Right lobe of liver (tissue), 6 donors: ENCODE results near the gene FDX1. TPM values are rescaled to one million over a fixed set of nuclear protein-coding genes. Genes with fewer than 3 reads are reported as not detected.

Source experiments
- ATAC-seq, 4 donors: fragments of 200-7000 bp; cut with Tn5 transposase; one replicate each; pipeline ENCODE4 v1.9.1; 2020; ENCODE audit warnings: mild to moderate bottlenecking in 4 of 4, moderate library complexity in 4 of 4
- DNase-seq, 3 donors: peaks; one replicate each; pipeline ENCODE4 v3.0.0-alpha.2; 2020
- H3K27ac ChIP-seq, 3 donors: fragments of 200-600 bp; one replicate each; pipeline ENCODE4 v1.8.0; 2022
- H3K27me3 ChIP-seq, 2 donors: fragments of 200-600 bp; one replicate each; pipeline ENCODE4 v1.8.0; 2022
- H3K36me3 ChIP-seq, 4 donors: fragments of 200-600 bp; sonication (generic) in 1 of 4; one replicate each; pipeline versions ENCODE4 v1.5.1 to v1.8.0; 2017 to 2022; ENCODE audit warnings: control low read depth in 1 of 4
- H3K4me1 ChIP-seq, 4 donors: fragments of 200-600 bp; sonication (generic) in 1 of 4; one replicate each; pipeline versions ENCODE4 v1.5.1 to v1.8.0; 2017 to 2022; ENCODE audit warnings: control low read depth in 1 of 4
- H3K4me3 ChIP-seq, 3 donors: fragments of 200-600 bp; one replicate each; pipeline ENCODE4 v1.8.0; 2022
- H3K9me3 ChIP-seq, 4 donors: fragments of 200-600 bp; sonication (generic) in 1 of 4; one replicate each; pipeline versions ENCODE4 v1.5.1 to v1.8.0; 2017 to 2022; ENCODE audit warnings: control low read depth in 1 of 4
- POLR2A ChIP-seq: fragments of 450-650 bp; IDR thresholded peaks from one replicate; pipeline ENCODE4 v1.6.1; 2017; ENCODE audit warnings: antibody characterized with exemption, mild to moderate bottlenecking
- WGBS: methylation state at CpG from one replicate; pipeline ENCODE4 v1.1.6; 2018; ENCODE audit warnings: low coverage, low lambda C conversion rate; ENCODE audit not compliant: insufficient coverage; ENCODE audit errors: missing lambda C conversion rate; 5-methylcytosine and 5-hydroxymethylcytosine counted together
- intact Hi-C, 2 donors: fragments of 100-400 bp; cut with DNase I; formaldehyde crosslinking; loops; one replicate each; pipeline versions ENCODE4 v1.11.2 to v1.14.1; 2022
- total RNA-seq, 6 experiments: library from RNA; depleted of rRNA in 2 of 6; stranded (reverse); fragments of >200 nt in 2 of 6; fragmentation: NEBNext Ultra II Directional in 3 of 6; extraction: Animal tissue kit (Norgen Biotek cat#: 25700) in 3 of 6; gene quantifications; one replicate each; pipeline versions ENCODE4 v1.1.0 to v1.2.4, GENCODE V29; 2016 to 2023
- TF ChIP-seq, protein P1 (sequence below), 4 donors: fragments of 200-600 bp in 3 of 4; fragments of 450-650 bp in 1 of 4; IDR thresholded peaks; one replicate each; pipeline versions ENCODE4 v1.5.1 to v1.8.0; 2016 to 2022; ENCODE audit warnings: antibody characterized with exemption in 4 of 4, mild to moderate bottlenecking in 2 of 4
- donor health status: DM: no; HTN: yes; CAD: no.
- donor health status: DM: no; HTN: no; CAD: no.
- donor health status: DM: no; HTN: no; CAD: no.
- donor health status: DM: no; HTN: yes; CAD: no.
- donor health status: DM: no; HTN: yes; CAD: no.

The FDX1 gene
- total RNA-seq, 6 experiments from 2014 or later = 20.6 to 42.6 (median 25.1) TPM

DNA sequence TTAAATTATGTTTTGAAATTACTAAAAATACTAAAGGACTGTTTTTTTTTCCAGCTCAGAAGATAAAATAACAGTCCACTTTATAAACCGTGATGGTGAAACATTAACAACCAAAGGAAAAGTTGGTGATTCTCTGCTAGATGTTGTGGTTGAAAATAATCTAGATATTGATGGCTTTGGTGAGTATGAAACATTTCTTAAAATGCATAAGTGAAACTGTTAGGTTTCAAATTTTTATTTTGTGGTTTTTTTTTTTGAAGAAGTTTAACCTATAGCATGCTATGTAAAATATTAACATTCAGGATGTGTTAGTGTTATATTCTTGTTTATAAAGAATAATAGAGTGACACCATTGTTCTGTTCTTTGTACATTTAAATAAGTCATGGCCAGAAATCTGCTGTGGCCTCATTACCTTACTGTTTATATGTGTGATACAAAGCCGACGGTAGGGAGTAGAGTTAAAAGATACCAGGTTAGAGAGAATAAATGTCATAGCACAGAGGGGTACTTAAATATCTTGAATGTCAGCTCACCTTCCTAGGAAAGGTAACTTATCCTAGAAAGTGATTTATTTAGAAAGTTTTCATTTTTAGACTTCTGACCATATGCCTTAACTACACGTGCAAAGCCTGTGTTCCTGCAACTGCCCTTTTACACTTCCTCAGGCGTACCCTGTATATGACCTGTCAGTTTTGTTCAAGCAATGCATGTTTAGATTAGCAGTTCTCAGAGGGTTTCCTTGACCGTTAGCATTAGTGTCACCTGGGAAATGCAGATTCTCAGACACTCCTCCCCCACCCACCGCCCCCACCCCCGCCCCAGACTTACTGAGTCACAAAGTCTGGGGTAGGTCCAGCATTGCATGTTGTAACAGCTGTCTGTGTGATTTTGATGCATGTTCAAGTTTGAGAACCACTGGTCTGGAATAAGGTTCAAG lies 6.3 kb downstream of the FDX1 start:
- ATAC-seq = peak; percentile 10 to 28 (median 22)
- WGBS = 35% methylated on average over 8 of the region's 8 CpGs
- no peak overlapping the region for H3K4me3 ChIP-seq

DNA sequence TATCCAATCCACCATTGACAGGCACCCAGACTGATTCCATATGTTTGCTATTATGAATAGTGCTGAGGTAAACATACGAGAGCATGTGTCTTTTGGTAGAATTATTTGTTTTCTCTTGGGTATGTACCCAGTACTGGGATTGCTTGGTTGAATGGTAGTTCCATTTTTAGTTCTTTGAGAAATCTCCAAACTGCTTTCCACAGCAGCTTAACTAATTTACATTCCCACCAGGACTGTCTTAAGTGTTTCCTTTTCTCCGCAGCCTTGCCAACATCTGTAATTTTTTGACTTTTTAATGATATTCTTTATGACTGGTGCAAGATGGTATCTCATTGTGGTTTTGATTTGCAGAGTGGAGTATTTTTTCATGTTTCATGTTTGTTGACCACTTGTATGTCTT lies 8.3 kb downstream of the FDX1 start:
- Histone ChIP-seq H3K36me3 (peaks cover 0 to 15% (median 3%) of the 10 kb centered on the region in 4 donors), H3K4me3 (no peak overlapping the region), H3K27me3 (no peaks in the 10 kb centered on the region), H3K9me3 (no peaks in the 10 kb centered on the region), H3K27ac (no peak overlapping the region), H3K4me1 (peaks cover 0 to 44% (median 15%) of the 10 kb centered on the region in 4 donors)
- DNase-seq (no peak), ATAC-seq (no peak)
- intact Hi-C loops = no loop called here
- TF ChIP-seq, protein P1, sequence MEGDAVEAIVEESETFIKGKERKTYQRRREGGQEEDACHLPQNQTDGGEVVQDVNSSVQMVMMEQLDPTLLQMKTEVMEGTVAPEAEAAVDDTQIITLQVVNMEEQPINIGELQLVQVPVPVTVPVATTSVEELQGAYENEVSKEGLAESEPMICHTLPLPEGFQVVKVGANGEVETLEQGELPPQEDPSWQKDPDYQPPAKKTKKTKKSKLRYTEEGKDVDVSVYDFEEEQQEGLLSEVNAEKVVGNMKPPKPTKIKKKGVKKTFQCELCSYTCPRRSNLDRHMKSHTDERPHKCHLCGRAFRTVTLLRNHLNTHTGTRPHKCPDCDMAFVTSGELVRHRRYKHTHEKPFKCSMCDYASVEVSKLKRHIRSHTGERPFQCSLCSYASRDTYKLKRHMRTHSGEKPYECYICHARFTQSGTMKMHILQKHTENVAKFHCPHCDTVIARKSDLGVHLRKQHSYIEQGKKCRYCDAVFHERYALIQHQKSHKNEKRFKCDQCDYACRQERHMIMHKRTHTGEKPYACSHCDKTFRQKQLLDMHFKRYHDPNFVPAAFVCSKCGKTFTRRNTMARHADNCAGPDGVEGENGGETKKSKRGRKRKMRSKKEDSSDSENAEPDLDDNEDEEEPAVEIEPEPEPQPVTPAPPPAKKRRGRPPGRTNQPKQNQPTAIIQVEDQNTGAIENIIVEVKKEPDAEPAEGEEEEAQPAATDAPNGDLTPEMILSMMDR (IDR thresholded peaks at IDR 0.05) = no peak
- no peak for TF ChIP-seq POLR2A
- WGBS = 89% methylated on average over 2 of the region's 2 CpGs

More for the DNA sequence above, 6.3 kb downstream of the FDX1 start:
- Histone ChIP-seq H3K27ac (peak overlapping the region in 1 of 3 donors; percentile 63), H3K27me3 (no peaks in the 10 kb centered on the region), H3K4me1 (peaks cover 0 to 49% (median 18%) of the 10 kb centered on the region in 4 donors), H3K36me3 (peaks cover 0 to 14% (median 3%) of the 10 kb centered on the region in 4 donors), H3K9me3 (no peaks in the 10 kb centered on the region)
- DNase-seq = no peak
- intact Hi-C loops = no loop called here
- TF ChIP-seq, protein P1 (IDR thresholded peaks at IDR 0.05) = no peak
- TF ChIP-seq POLR2A = no peak

DNA sequence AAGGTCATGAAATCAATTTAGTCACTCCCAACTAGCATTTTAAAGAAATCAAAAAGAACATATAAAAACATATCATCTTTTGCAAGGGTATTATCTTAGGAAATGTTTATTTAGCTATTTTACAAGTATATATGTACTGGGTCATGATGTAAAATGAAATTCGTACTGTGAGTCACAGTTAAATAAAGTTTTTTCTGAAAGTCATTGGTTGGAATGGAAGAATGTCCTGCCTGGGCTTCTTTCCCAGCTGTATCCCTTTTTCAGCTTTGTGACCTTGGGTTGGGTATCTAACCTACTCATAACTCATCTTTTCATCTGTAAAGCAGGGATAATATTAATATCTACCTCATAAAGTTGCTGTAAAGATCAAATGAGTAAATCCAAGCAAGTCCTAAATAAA lies 15.7 kb downstream of the FDX1 start:
- intact Hi-C loops = no loop called here
- DNase-seq = no peak
- WGBS = 50% methylated on average over 1 of the region's 1 CpG

DNA sequence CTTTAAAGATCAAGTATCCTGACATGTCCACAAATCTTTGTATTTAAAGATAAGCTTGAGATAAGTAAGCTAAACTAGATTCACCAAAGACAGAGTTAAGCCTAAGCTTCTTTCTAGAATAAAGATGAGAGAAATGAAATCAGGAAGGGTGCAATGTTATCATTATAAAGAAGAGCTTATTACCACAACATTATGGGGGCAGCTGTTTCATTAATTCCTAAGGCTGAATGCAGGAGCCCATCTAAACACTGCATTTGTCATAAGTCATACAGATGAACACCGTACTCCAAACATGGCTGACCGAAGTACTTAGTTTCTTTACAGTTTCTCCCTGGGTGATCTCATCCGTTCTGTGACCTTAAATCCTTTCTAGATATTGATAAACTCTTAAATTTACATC lies 16.3 kb downstream of the FDX1 start:
- no peak overlapping the region for H3K4me3 ChIP-seq
- ATAC-seq (no peak), DNase-seq (no peak)
- no peak for TF ChIP-seq POLR2A
- TF ChIP-seq, protein P1 (IDR thresholded peaks at IDR 0.05) = no peak
- no peaks in the 10 kb centered on the region for H3K27me3 ChIP-seq
- intact Hi-C loops = no loop called here
- H3K36me3 ChIP-seq = peaks cover 0 to 1% (median 0%) of the 10 kb centered on the region in 4 donors
- 93% methylated on average over 2 of the region's 3 CpGs for WGBS
- peaks cover 0 to 11% (median 4%) of the 10 kb centered on the region in 4 donors for H3K4me1 ChIP-seq
- no peaks in the 10 kb centered on the region for H3K9me3 ChIP-seq
- no peak overlapping the region for H3K27ac ChIP-seq

More for the DNA sequence above, 15.7 kb downstream of the FDX1 start:
- Histone ChIP-seq H3K27me3 (no peaks in the 10 kb centered on the region), H3K36me3 (peaks cover 0 to 7% (median 2%) of the 10 kb centered on the region in 4 donors), H3K4me1 (peaks cover 0 to 11% (median 4%) of the 10 kb centered on the region in 4 donors), H3K27ac (no peak overlapping the region), H3K9me3 (no peaks in the 10 kb centered on the region), H3K4me3 (no peak overlapping the region)
- ATAC-seq = no peak
- TF ChIP-seq, protein P1 (IDR thresholded peaks at IDR 0.05) = no peak
- no peak for TF ChIP-seq POLR2A
